H1 (cell line): ENCODE measurements around the gene IRF2BP1. TPM values are rescaled to one million over a fixed set of nuclear protein-coding genes. Genes with fewer than 3 reads are reported as not detected.

Experiments
- BRCA1 ChIP-seq: IDR thresholded peaks from 2 replicates; pipeline ENCODE4 v1.6.1; 2012; ENCODE audit warnings: low read depth, low read length, improper control_type of control experiment
- NANOG ChIP-seq: IDR thresholded peaks from 2 replicates; pipeline ENCODE4 v1.6.1; 2011; ENCODE audit warnings: low read length, low read depth, mild to moderate bottlenecking, inconsistent platforms; ENCODE audit not compliant: insufficient read depth, poor library complexity, severe bottlenecking
- PHF8 ChIP-seq: fragments of 200-600 bp; sonication (generic); conservative IDR thresholded peaks from 2 replicates; pipeline ENCODE4 v1.7.1; 2012; ENCODE audit warnings: low read depth, mild to moderate bottlenecking, inconsistent platforms, low read length, moderate library complexity
- SIX5 ChIP-seq: IDR thresholded peaks from 2 replicates; pipeline ENCODE4 v1.6.1; 2011; ENCODE audit warnings: mild to moderate bottlenecking, low read depth, low read length
- SP1 ChIP-seq: IDR thresholded peaks from 2 replicates; pipeline ENCODE4 v1.6.1; 2011; ENCODE audit warnings: low read depth, low read length
- polyA plus RNA-seq, 7 experiments: library from polyadenylated mRNA; depleted of rRNA in 3 of 7; stranded (reverse) in 5 of 7; unstranded in 2 of 7; fragments of >200 nt in 5 of 7; fragments of 200-250 nt in 2 of 7; gene quantifications; 1 replicate in 5 of 7; 2 replicates in 1 of 7; 4 replicates in 1 of 7; pipeline versions ENCODE4 v1.2.1 to v1.2.3, GENCODE V29; 2011 to 2013; ENCODE audit warnings: missing spikeins in 2 of 7, mixed read lengths in 2 of 7
- total RNA-seq: library from RNA; stranded (reverse); fragmentation: NEBNext Ultra II Directional; extraction: Animal tissue kit (Norgen Biotek cat#: 25700); gene quantifications from 2 replicates; pipeline ENCODE4 v1.2.1, GENCODE V29; 2021
- TF ChIP-seq, protein P1 (sequence below), 3 experiments: IDR thresholded peaks; 1 replicate in 2 of 3; 2 replicates in 1 of 3; pipeline versions ENCODE4 v1.5.1 to v1.6.1; 2011; ENCODE audit warnings: low read length in 3 of 3, mild to moderate bottlenecking in 3 of 3, inconsistent platforms in 2 of 3, low read depth in 1 of 3, moderate library complexity in 1 of 3; ENCODE audit not compliant: insufficient read depth in 1 of 3; ENCODE audit errors: control extremely low read depth in 1 of 3

The IRF2BP1 gene
- total and polyA plus RNA-seq, 2 of the 8 experiments (the other 6 are each of a cell fraction or from before 2014, with no cell fraction given): 12.1 to 24.4 TPM

- TF ChIP-seq, protein P1, sequence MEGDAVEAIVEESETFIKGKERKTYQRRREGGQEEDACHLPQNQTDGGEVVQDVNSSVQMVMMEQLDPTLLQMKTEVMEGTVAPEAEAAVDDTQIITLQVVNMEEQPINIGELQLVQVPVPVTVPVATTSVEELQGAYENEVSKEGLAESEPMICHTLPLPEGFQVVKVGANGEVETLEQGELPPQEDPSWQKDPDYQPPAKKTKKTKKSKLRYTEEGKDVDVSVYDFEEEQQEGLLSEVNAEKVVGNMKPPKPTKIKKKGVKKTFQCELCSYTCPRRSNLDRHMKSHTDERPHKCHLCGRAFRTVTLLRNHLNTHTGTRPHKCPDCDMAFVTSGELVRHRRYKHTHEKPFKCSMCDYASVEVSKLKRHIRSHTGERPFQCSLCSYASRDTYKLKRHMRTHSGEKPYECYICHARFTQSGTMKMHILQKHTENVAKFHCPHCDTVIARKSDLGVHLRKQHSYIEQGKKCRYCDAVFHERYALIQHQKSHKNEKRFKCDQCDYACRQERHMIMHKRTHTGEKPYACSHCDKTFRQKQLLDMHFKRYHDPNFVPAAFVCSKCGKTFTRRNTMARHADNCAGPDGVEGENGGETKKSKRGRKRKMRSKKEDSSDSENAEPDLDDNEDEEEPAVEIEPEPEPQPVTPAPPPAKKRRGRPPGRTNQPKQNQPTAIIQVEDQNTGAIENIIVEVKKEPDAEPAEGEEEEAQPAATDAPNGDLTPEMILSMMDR (IDR thresholded peaks at IDR 0.05; ENCODE audit: control extremely low read depth in 1 of 3, insufficient read depth in 1 of 3, low read depth in 1 of 3, low read length in 3 of 3): no peak
- no peak for TF ChIP-seq PHF8
- TF ChIP-seq SP1: peak; percentile 19; the same call in 1 of the 2 replicates
- TF ChIP-seq SIX5: no peak
- TF ChIP-seq NANOG: peak; percentile 70
- TF ChIP-seq BRCA1: no peak
These were observed 3.9 kb downstream of the IRF2BP1 start (continued) for GRCh38 chr19:45881909-45882528.
